Measurements from ENCODE around the gene DCHS2. TPM values are rescaled to one million over a fixed set of nuclear protein-coding genes. Genes with fewer than 3 reads are reported as not detected.

The DCHS2 gene
- total and polyA plus RNA-seq, 4 donors = 3.2 to 15.5 (median 7.6) TPM

DNA sequence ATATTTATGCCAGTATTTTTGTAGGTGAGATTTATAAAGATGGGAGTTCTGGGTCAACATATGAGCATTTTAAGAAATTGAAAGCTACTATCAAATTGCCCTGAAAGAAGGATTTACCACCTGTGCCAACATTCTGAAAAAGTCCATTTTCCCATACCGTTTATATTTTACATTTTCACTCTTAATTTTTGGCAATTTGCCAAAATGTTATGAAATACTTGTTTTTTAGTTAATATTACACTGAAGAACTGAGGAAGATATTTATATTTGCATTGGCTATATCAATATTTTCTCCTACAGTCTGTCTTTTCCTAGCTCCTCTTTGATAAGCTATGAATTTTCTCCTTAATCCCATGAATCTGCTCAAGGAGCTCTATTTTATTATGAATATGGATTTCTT lies 52.4 kb downstream of the DCHS2 start:
- Histone ChIP-seq H3K4me3 (ENCODE audit: low read depth, low read length) (no peak overlapping the region), H3K4me1 (ENCODE audit: control insufficient read depth, insufficient read depth, low read length) (no peaks in the 10 kb centered on the region)
- no CpG with 5 or more reads among the region's 1 CpG for WGBS (ENCODE audit: insufficient coverage)

DNA sequence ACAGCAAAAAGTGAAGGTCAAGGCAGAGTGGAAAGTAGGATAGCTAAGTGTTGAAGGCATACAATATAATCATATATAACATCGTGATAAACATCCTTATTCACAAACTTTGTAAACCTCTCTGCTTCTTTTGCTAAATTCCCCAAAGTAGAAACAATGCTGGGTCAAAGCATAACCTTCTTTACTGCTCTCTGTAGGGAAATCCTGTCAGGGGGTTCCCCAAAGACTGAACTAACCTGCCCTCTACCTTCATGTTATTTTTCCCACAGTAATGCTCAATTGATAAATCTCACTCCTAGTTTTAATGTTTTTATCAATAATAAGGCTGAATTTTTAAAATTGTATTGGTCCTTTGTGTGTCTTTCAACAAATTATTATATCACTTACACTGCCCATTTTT lies 55.7 kb downstream of the DCHS2 start:
- no peaks in the 10 kb centered on the region for H3K27me3 ChIP-seq (ENCODE audit: control insufficient read depth, insufficient read depth, low read length)
- no CpG with 5 or more reads among the region's 1 CpG for WGBS (ENCODE audit: insufficient coverage)
- H3K4me3 ChIP-seq (ENCODE audit: low read depth, low read length) = no peak overlapping the region
- no peak for DNase-seq (ENCODE audit: low read depth in 4 of 6, low spot score in 6 of 6)
- H3K9me3 ChIP-seq (ENCODE audit: control insufficient read depth, insufficient read depth, low read length) = no peaks in the 10 kb centered on the region
- no peaks in the 10 kb centered on the region for H3K4me1 ChIP-seq (ENCODE audit: control insufficient read depth, insufficient read depth, low read length)
- H3K36me3 ChIP-seq (ENCODE audit: control insufficient read depth, insufficient read depth, low read length) = no peaks in the 10 kb centered on the region
- no peak overlapping the region for H3K27ac ChIP-seq (ENCODE audit: low read depth, low read length)

More for the DNA sequence above, 52.4 kb downstream of the DCHS2 start:
- no peaks in the 10 kb centered on the region for H3K9me3 ChIP-seq (ENCODE audit: control insufficient read depth, insufficient read depth, low read length)
- no peaks in the 10 kb centered on the region for H3K27me3 ChIP-seq (ENCODE audit: control insufficient read depth, insufficient read depth, low read length)
- no peak for DNase-seq (ENCODE audit: low read depth in 4 of 6, low spot score in 6 of 6)
- H3K27ac ChIP-seq (ENCODE audit: low read depth, low read length) = no peak overlapping the region
- no peaks in the 10 kb centered on the region for H3K36me3 ChIP-seq (ENCODE audit: control insufficient read depth, insufficient read depth, low read length)

DNA sequence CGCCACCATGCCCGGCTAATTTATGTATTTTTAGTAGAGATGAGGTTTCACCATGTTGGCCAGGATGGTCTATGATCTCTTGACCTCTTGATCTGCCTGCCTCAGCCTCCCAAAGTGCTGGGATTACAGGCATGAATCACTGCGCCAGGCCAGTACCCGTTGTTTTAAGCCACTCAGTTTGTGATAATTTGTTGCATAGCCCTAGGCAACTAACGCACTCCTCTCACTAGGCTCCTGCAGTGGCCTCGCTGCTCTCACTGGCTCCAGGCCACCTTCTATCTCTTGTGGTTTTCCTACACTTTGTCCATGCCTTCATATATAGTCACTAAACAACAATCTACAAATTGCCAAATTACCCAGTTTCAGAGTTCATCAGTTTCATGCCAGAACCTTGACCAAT lies 58.1 kb downstream of the DCHS2 start:
- Histone ChIP-seq H3K4me3 (ENCODE audit: low read depth, low read length) (no peak overlapping the region), H3K27ac (ENCODE audit: low read depth, low read length) (no peak overlapping the region), H3K27me3 (ENCODE audit: control insufficient read depth, insufficient read depth, low read length) (no peaks in the 10 kb centered on the region), H3K36me3 (ENCODE audit: control insufficient read depth, insufficient read depth, low read length) (no peaks in the 10 kb centered on the region), H3K4me1 (ENCODE audit: control insufficient read depth, insufficient read depth, low read length) (no peaks in the 10 kb centered on the region), H3K9me3 (ENCODE audit: control insufficient read depth, insufficient read depth, low read length) (no peaks in the 10 kb centered on the region)
- DNase-seq (ENCODE audit: low read depth in 4 of 6, low spot score in 6 of 6) = no peak
- WGBS (ENCODE audit: insufficient coverage) = 87% methylated on average over 6 of the region's 6 CpGs

DNA sequence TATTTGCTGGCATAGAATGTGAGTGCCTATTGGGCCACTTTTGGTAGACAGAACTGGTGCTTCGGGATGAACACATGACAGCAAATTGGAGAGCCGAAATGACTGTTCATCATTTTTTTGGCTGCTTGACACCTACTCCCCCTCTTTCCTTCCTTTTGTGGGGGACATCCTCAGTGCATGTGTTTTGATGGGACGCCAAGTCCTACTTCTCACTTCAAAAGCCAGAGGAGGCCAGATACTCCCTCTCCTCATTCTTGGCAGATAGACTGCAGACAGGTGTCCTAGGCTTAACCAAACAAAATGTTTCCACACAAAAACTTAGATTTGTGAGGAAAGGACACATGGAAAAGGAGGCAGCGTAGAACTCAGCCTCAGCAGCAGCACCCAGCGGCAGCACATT lies 62.4 kb downstream of the DCHS2 start:
- no peak overlapping the region for H3K4me3 ChIP-seq (ENCODE audit: low read depth, low read length)
- peaks cover 4% of the 10 kb centered on the region for H3K4me1 ChIP-seq (ENCODE audit: control insufficient read depth, insufficient read depth, low read length)
- WGBS (ENCODE audit: insufficient coverage) = 100% methylated on average over 3 of the region's 5 CpGs

DNA sequence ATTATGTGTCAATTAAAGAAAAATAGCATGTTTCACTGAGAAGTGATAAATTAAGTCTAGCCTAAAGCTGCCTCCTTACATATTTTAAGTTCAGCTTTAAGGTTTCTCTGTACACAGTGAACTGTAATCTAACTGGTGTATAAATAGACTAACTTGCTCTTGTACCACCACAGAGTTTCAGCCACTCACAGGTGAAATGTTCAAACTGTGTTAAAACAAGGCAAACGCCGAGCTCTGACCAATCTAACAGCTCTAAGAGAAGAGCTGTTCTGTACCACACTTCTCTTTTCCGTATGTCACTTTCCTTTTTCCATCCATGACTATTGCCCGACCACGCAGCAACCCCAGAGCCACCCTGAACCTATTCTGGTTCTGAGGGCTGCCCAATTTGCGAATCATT lies 64.5 kb downstream of the DCHS2 start:
- DNase-seq (ENCODE audit: low read depth in 4 of 6, low spot score in 6 of 6) = no peak
- Histone ChIP-seq H3K4me1 (ENCODE audit: control insufficient read depth, insufficient read depth, low read length) (peaks cover 4% of the 10 kb centered on the region), H3K27me3 (ENCODE audit: control insufficient read depth, insufficient read depth, low read length) (peaks cover 3% of the 10 kb centered on the region), H3K27ac (ENCODE audit: low read depth, low read length) (no peak overlapping the region), H3K9me3 (ENCODE audit: control insufficient read depth, insufficient read depth, low read length) (no peaks in the 10 kb centered on the region), H3K36me3 (ENCODE audit: control insufficient read depth, insufficient read depth, low read length) (no peaks in the 10 kb centered on the region), H3K4me3 (ENCODE audit: low read depth, low read length) (no peak overlapping the region)
- WGBS (ENCODE audit: insufficient coverage) = 82% methylated on average over 3 of the region's 6 CpGs

More for the DNA sequence above, 62.4 kb downstream of the DCHS2 start:
- Histone ChIP-seq H3K27me3 (ENCODE audit: control insufficient read depth, insufficient read depth, low read length) (peaks cover 3% of the 10 kb centered on the region), H3K27ac (ENCODE audit: low read depth, low read length) (no peak overlapping the region), H3K36me3 (ENCODE audit: control insufficient read depth, insufficient read depth, low read length) (no peaks in the 10 kb centered on the region), H3K9me3 (ENCODE audit: control insufficient read depth, insufficient read depth, low read length) (no peaks in the 10 kb centered on the region)
- DNase-seq (ENCODE audit: low read depth in 4 of 6, low spot score in 6 of 6) = no peak

DNA sequence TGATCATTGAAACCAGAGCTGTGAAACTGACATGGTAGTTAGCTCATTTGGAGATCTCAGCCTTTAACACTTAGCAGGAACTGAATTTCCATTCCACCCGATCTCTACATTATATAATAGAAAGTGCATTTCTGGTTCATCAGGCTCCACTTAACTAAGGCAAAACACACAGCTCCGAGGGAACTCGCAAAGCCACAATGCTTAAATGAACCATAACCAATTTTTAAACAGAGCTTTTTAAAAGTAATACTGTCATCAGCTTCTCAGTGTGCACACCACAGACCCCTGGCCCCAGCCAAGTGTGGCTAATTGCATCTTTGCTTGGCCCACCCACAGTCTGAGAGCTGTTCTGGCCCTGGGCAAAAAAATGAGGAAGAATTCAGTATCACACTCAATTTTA lies 66.1 kb downstream of the DCHS2 start:
- Histone ChIP-seq H3K9me3 (ENCODE audit: control insufficient read depth, insufficient read depth, low read length) (no peaks in the 10 kb centered on the region), H3K4me1 (ENCODE audit: control insufficient read depth, insufficient read depth, low read length) (peaks cover 4% of the 10 kb centered on the region), H3K36me3 (ENCODE audit: control insufficient read depth, insufficient read depth, low read length) (no peaks in the 10 kb centered on the region), H3K4me3 (ENCODE audit: low read depth, low read length) (no peak overlapping the region), H3K27me3 (ENCODE audit: control insufficient read depth, insufficient read depth, low read length) (peaks cover 3% of the 10 kb centered on the region), H3K27ac (ENCODE audit: low read depth, low read length) (no peak overlapping the region)
- DNase-seq (ENCODE audit: low read depth in 4 of 6, low spot score in 6 of 6) = peak in 2 of 6 donors; percentile 44 to 75
- WGBS (ENCODE audit: insufficient coverage) = 36% methylated on average over 2 of the region's 3 CpGs

DNA sequence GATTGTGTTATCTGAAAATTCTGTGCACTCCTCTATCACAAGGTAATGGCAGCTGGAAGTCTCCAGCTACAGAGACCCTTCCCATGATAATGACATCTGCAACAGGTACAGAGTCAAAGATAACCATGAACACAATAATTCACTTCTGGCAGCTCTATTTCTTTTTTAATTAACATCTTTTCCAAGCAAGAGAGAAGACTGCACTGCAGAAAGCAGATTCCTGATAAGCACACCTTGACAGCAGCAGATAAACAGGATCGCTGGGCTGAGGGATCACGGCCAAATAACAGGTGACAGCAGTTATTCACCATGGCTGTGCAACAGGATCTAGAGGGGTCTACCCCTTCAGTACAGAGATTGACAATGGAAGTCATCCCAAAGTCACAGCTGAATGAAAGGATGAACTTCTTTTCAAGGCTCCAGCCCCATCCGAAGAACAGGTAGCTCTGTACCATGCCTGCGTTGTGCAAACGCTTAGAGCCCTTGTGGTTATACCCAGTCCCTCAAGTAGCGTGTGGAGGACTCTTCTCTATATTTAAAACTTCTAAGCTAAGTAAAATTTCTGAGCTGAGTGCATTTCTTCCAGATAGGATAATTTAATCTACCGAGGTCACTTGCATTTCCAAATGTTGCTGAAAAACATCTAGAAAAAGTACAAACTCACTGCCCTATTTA lies 66.7 kb downstream of the DCHS2 start:
- no peaks in the 10 kb centered on the region for H3K9me3 ChIP-seq (ENCODE audit: control insufficient read depth, insufficient read depth, low read length)
- no peak overlapping the region for H3K4me3 ChIP-seq (ENCODE audit: low read depth, low read length)
- 80% methylated on average over 3 of the region's 7 CpGs for WGBS (ENCODE audit: insufficient coverage)
- H3K27ac ChIP-seq (ENCODE audit: low read depth, low read length) = no peak overlapping the region
- H3K27me3 ChIP-seq (ENCODE audit: control insufficient read depth, insufficient read depth, low read length) = peaks cover 3% of the 10 kb centered on the region
- H3K36me3 ChIP-seq (ENCODE audit: control insufficient read depth, insufficient read depth, low read length) = no peaks in the 10 kb centered on the region
- peaks cover 4% of the 10 kb centered on the region for H3K4me1 ChIP-seq (ENCODE audit: control insufficient read depth, insufficient read depth, low read length)
- DNase-seq (ENCODE audit: low read depth in 4 of 6, low spot score in 6 of 6) = no peak

DNA sequence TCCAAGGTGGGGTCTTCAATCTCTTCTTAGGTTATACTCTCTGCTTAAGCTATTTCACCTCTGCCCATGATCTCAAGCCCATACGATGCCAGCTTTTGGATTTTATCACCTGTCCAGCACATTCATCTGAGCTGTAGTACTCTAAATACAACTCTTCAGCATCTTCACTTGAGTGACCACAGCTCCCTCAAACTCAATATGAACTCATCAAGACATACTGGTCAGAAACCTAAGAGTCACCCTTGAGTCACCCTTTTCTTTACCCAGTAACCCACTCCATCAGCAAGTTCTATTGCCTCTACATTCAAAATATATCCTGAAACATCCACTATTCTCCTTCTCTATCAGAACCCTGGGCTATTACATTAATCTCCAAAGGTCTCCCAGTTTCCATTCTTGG lies 69.4 kb downstream of the DCHS2 start:
- no peaks in the 10 kb centered on the region for H3K27me3 ChIP-seq (ENCODE audit: control insufficient read depth, insufficient read depth, low read length)
- H3K4me1 ChIP-seq (ENCODE audit: control insufficient read depth, insufficient read depth, low read length) = peaks cover 4% of the 10 kb centered on the region
- no peak for DNase-seq (ENCODE audit: low read depth in 4 of 6, low spot score in 6 of 6)
- no peaks in the 10 kb centered on the region for H3K9me3 ChIP-seq (ENCODE audit: control insufficient read depth, insufficient read depth, low read length)
- 50% methylated on average over 1 of the region's 1 CpG for WGBS (ENCODE audit: insufficient coverage)
- no peak overlapping the region for H3K4me3 ChIP-seq (ENCODE audit: low read depth, low read length)
- H3K27ac ChIP-seq (ENCODE audit: low read depth, low read length) = no peak overlapping the region
- H3K36me3 ChIP-seq (ENCODE audit: control insufficient read depth, insufficient read depth, low read length) = no peaks in the 10 kb centered on the region

DNA sequence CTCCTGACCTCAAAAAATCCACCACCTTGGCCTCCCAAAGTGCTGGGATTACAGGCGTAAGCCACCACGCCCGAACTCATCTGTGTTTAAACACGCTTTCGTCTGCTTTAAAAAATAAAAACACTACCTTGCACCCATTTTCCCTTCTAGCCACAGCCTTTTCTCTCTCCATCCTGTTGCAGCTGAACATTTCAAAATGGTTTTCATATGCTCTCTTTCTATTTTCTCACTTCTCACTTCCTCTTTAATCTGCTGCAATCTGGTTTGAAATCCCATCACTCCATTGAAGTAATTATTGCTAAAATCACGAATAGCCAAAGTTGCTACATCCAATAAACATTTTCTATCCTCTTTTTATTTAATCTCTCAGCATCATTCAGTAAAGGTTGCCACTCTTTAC lies 70.0 kb downstream of the DCHS2 start:
- H3K4me3 ChIP-seq (ENCODE audit: low read depth, low read length) = no peak overlapping the region
- H3K27me3 ChIP-seq (ENCODE audit: control insufficient read depth, insufficient read depth, low read length) = no peaks in the 10 kb centered on the region
- 94% methylated on average over 6 of the region's 6 CpGs for whole genome bisulfite sequencing (ENCODE audit: insufficient coverage)
- H3K4me1 ChIP-seq (ENCODE audit: control insufficient read depth, insufficient read depth, low read length) = peaks cover 7% of the 10 kb centered on the region
- DNase-seq (ENCODE audit: low read depth in 4 of 6, low spot score in 6 of 6) = no peak
- H3K9me3 ChIP-seq (ENCODE audit: control insufficient read depth, insufficient read depth, low read length) = no peaks in the 10 kb centered on the region
- H3K27ac ChIP-seq (ENCODE audit: low read depth, low read length) = no peak overlapping the region
- no peaks in the 10 kb centered on the region for H3K36me3 ChIP-seq (ENCODE audit: control insufficient read depth, insufficient read depth, low read length)

DNA sequence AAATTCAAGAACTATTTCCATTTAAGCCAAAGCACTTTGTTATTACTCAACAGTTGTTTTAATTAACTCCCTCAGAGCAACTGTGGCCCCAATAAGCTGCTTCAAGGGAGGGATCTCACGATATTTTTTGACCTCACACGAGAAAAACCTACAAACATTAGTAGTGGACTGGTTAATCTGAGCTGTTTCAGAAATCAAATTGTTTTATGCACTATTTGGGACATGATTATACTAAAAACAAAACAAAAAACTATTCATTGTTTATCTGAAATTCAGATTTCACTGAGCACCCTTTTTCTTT lies 74.3 kb downstream of the DCHS2 start:
- peak overlapping the region; percentile 83 for H3K27ac ChIP-seq (ENCODE audit: low read depth, low read length)
- DNase-seq (ENCODE audit: low read depth in 4 of 6, low spot score in 6 of 6) = peak in 1 of 6 donors; percentile 3
- no CpG with 5 or more reads among the region's 2 CpGs for WGBS (ENCODE audit: insufficient coverage)
- peaks cover 10% of the 10 kb centered on the region for H3K4me1 ChIP-seq (ENCODE audit: control insufficient read depth, insufficient read depth, low read length)
- H3K36me3 ChIP-seq (ENCODE audit: control insufficient read depth, insufficient read depth, low read length) = no peaks in the 10 kb centered on the region
- H3K4me3 ChIP-seq (ENCODE audit: low read depth, low read length) = peak overlapping the region; percentile 46
- peaks cover 2% of the 10 kb centered on the region for H3K27me3 ChIP-seq (ENCODE audit: control insufficient read depth, insufficient read depth, low read length)
- no peaks in the 10 kb centered on the region for H3K9me3 ChIP-seq (ENCODE audit: control insufficient read depth, insufficient read depth, low read length)

All from spinal cord (tissue), 10 donors.